Stimulated activated CD4-positive, alpha-beta T cell treated with anti-CD3 and anti-CD28 coated beads, Interleukin-15, amount 100 ng/mL, for 24 hours (primary cell): ENCODE data around the gene EIF4E2.

Experiments used
- DNase-seq: peaks from one replicate; pipeline ENCODE4 v3.0.0-alpha.2; 2020

The EIF4E2 gene

GRCh38 chr2:232539298-232540231 lies 10.9 kb upstream of the EIF4E2 start, which contains the start of gene CHRNG:
TSS of gene CHRNG (plus strand) at chr2:232539692. CDS start at chr2:232539748, 56 bp downstream.
- DNase-seq = no peak

GRCh38 chr2:232540441-232541041 lies 9.9 kb upstream of the EIF4E2 start:
- DNase-seq = no peak

- no peak for DNase-seq
These were observed 9.1 kb upstream of the EIF4E2 start for GRCh38 chr2:232541195-232541960.

GRCh38 chr2:232541961-232542714 lies 8.4 kb upstream of the EIF4E2 start:
- no peak for DNase-seq

- DNase-seq = no peak
These were observed 7.6 kb upstream of the EIF4E2 start for GRCh38 chr2:232542715-232543467.

GRCh38 chr2:232543491-232543890 lies 7.0 kb upstream of the EIF4E2 start:
- no peak for DNase-seq

GRCh38 chr2:232543928-232544631 lies 6.4 kb upstream of the EIF4E2 start:
- no peak for DNase-seq

GRCh38 chr2:232544674-232545073 lies 5.8 kb upstream of the EIF4E2 start:
- no peak for DNase-seq

- no peak for DNase-seq
These were observed 4.7 kb upstream of the EIF4E2 start for GRCh38 chr2:232545511-232546375.

- DNase-seq = no peak
These were observed 2.5 kb upstream of the EIF4E2 start for GRCh38 chr2:232547991-232548390.

GRCh38 chr2:232549655-232550353 lies 685 bp upstream of the EIF4E2 start:
- DNase-seq = no peak

- DNase-seq = no peak
These were observed 755 bp downstream of the EIF4E2 start for GRCh38 chr2:232551250-232551638.

- no peak for DNase-seq
These were observed 1.3 kb downstream of the EIF4E2 start for GRCh38 chr2:232551776-232552175.

GRCh38 chr2:232556426-232556825 lies 5.9 kb downstream of the EIF4E2 start:
- DNase-seq = no peak

- DNase-seq = no peak
These were observed 12.1 kb downstream of the EIF4E2 start for GRCh38 chr2:232562515-232563151.

- no peak for DNase-seq
These were observed 13.1 kb downstream of the EIF4E2 start for GRCh38 chr2:232563580-232563979.

- no peak for DNase-seq
These were observed 17.2 kb downstream of the EIF4E2 start for GRCh38 chr2:232567721-232568120.

GRCh38 chr2:232568161-232568560 lies 17.7 kb downstream of the EIF4E2 start:
- no peak for DNase-seq

- no peak for DNase-seq
These were observed 19.1 kb downstream of the EIF4E2 start for GRCh38 chr2:232569541-232569940.
